NCI-H2081 (cell line): ENCODE data around the gene RFTN2.
"Not testable (repeated sequence)": the region's sequence is repeated elsewhere in the genome, so short reads cannot be mapped to it uniquely, and the experiment has no call there.

Source experiments
- DNase-seq, 2 experiments: peaks; one replicate each; lab custom pipeline; 2025; lab: John Stamatoyannopoulos, UW

The RFTN2 gene

GRCh38 chr2:197674060-197674459 is 1.3 kb downstream of the RFTN2 start:
- no peak for DNase-seq

DNA sequence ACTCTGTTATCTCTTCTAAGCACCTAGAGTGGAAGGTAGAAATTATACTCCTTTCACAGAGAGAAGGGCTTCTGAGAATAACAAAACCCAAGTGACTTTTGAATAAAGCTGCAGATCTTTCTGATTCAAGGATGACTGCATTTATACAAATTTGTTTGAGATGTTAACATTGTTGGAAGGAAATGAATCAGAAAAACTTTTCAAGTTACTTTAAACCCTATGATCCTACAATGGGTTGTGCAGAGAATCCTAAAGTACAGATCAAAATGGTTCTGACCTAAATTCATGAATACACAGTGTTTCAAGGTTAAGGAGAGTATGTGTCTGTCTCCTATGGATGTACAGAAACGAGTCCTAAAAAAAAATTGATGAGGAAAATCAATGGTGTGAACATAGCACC is 1.8 kb downstream of the RFTN2 start:
- DNase-seq: no peak

GRCh38 chr2:197673106-197673505 is 2.3 kb downstream of the RFTN2 start:
- no peak for DNase-seq

- no peak for DNase-seq
Observed at GRCh38 chr2:197672371-197672893, 3.0 kb downstream of the RFTN2 start.

- DNase-seq: no peak
Observed at GRCh38 chr2:197669077-197669476, 6.3 kb downstream of the RFTN2 start.

GRCh38 chr2:197668296-197668695 is 7.1 kb downstream of the RFTN2 start:
- DNase-seq: no peak

DNA sequence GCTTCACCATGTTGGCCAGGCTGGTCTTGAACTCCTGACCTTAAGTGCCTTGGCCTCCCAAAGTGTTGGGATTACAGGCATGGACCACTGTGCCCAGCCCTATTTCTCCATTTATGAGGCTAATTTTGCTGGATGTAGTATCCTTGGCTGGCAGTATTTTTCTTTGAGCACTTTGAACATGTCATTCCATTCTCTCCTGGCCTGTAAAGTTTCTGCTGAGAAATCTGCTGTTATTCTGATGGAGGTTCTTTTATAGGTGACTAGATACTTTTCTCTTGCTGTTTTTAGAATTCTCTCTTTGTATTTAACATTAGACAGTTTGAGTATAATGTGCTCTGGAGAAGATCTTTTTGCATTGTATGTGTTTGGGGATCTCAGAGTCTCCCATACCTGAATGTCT is 9.1 kb downstream of the RFTN2 start:
- no peak for DNase-seq

DNA sequence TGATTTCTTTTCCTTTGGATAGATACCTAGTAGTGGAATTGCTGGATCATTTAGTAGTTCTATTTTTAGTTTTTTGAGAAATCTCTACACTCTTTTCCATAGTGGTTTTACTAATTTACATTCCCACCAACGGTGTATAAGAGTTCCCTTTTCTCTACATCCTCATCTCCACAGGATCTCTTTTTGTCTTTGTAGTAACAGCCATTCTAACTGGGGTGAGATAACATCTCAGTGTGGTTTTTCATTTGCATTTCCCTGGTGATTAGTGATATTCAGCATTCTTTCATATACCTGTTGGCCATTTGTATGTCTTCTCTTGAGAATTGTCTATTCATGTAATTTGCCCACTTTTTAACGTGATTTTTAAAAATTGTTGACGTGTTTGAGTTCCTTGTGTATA is 13.8 kb downstream of the RFTN2 start:
- DNase-seq: no peak

DNA sequence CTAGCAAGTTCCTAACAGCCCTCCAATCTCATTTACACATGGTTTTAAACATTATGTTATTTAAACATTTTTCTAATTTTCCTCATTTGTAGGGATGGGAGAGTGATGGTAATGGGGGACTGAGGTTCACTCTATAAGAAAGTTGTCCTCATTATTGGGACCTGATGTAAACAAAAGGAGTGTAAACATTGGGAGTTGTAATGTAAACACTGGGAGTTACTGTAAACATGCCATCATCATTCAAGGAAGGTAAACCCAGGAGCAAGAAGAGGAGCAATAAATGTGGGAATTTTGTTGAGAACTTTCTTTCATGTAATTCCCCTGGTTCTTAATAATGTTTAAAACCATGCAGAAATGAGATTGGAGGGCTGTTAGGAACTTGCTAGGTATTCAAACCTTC is 17.8 kb downstream of the RFTN2 start:
- DNase-seq: no peak

- DNase-seq: no peak
Observed at GRCh38 chr2:197647961-197648690, 27.3 kb downstream of the RFTN2 start.

GRCh38 chr2:197641666-197642065 is 33.7 kb downstream of the RFTN2 start:
- no peak for DNase-seq

- not testable (repeated sequence) for DNase-seq
Observed at GRCh38 chr2:197640571-197641122, 34.7 kb downstream of the RFTN2 start.

DNA sequence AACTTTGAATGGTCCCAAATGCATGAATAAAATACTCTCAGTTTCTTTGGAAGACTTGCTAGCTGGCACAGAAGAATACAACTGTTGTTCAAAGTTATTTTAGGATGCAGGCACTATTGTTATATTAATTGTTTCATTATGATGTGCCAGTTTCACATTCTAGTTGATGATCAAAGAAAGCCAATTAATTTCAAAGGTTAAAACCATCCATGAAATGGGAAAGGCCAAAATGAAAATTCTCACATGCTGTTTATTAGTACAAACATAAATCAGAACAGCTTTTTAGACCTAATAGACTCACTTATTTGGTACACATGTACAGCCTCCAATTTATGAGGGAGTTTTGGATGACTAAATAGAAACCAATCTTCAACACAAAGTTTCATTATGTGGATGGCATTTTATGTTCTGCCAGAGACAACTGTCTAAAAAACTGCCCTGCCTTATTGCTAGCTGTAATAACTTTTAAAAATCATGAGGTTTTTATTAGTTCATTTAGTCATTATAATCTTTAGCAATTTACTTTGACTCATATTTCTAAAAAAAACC is 42.2 kb downstream of the RFTN2 start:
- DNase-seq: no peak

- DNase-seq: no peak
Observed at GRCh38 chr2:197628043-197628500, 47.3 kb downstream of the RFTN2 start.

DNA sequence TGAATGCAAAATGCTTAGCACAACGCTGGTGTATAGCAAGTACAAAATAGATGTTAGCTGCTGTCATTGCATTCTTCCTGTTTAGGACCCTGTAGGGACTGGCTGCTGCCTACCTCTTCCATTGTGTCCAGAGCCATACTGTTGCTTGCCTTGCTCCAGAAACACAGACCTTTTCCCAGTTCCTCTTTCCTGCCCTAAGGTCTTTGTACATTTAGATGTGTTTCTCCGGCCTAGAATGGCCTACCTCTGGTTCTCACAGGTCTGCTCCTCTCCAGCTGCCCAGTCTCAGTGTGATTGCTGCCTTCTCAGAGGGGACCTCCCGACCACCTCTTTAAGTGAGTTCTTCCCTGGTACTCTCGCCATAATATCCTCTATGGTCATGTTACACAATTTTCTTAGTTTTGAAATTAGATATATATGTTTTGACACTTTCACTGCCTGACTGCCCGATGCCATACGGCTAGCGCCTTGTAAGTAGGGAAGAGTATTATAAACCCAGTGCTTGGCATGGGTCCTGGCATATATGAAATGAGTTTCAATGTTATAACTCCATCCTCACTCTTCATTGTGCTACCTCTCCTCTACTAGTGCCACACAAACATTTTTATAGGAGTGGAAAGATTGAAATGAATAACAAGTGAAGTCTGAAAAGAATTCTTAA is 48.3 kb downstream of the RFTN2 start:
- DNase-seq: no peak

DNA sequence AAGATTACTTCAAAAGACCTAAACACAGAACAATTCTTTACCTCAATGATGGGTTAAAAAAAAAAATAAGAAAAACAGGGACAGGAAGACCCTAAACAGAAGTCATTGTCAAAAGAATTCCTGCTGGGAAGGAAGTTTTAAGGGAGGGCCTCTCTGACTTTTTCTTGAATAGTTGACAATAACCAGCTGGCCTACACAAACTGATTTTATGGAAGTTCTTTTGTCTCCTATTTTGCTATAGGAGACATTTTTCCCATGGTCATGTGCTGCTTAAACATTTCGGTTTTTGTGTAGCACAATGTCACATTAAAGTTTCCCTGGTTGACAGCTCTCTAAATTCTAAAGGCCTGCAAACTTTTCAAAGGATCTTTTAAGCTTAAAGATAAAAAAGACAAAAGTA is 55.3 kb downstream of the RFTN2 start:
- DNase-seq: no peak

DNA sequence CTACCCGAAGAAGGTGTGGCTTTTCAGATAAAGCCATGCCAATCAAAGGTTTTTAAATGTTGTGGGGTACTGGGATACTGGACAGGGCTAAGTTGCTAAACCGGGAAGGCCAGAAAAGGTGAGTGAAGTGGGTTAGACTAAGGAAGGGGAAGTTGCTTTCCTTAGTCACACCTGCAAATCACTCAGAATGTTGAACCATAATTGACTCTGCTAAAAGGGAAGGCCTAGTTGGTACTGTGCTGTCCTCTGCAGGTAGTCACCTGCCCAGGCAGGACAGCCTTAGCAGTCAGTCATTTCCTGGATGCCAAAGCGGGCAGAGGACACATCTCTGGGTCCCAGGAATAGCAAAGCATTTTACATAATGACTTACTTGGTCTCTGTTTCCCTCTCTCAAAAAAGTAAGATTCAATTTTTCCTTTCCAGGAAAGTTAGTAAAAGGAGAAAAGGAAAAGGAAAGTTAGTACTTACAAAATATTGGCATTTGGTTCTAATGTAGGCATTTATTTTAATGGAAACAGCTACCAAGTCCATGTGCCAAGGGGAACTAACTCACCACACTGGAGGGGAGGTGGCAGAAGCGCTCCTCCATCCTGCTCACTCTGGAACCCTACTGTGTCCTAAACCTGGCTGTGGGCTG is 60.3 kb downstream of the RFTN2 start:
- DNase-seq: no peak

DNA sequence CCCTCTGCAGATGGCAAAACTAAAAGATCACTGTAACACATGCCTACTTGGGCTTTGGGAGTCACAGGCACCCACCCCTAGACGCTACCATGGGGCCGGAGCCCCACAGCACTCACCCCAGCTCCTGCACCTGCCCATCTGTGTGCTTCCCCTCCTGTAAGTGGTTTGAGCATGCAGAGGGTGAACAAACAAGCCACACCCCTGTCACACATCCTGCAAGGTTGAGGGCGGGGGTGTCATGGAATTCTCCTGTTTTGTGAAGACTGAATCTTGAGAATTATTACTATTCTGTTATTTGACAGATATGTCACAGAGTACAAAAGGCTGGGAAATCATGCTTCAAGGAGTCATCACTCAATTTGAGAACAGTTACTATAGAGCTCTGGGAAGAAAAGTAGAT is 60.9 kb downstream of the RFTN2 start:
- DNase-seq: no peak

GRCh38 chr2:197613509-197613987 is 61.8 kb downstream of the RFTN2 start:
- peak in 1 of 2 experiments; percentile 68 for DNase-seq

DNA sequence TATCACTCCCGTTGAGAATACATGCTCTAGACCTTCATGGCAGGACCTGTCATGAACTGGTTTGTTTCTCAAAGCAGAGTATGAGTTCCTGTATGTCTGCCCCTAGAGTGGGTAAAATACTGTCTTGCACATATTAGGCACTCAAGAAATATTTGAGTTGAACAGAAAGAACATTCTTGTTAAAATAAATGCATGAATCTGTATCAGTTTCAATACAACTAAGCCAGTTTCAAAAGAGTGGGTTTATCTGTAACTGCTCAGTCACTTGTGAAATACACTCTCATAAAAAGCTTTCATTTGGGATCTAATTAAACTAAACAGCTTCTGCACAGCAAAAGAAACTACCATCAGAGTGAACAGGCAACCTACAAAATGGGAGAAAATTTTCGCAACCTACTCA is 69.2 kb downstream of the RFTN2 start:
- DNase-seq: no peak

DNA sequence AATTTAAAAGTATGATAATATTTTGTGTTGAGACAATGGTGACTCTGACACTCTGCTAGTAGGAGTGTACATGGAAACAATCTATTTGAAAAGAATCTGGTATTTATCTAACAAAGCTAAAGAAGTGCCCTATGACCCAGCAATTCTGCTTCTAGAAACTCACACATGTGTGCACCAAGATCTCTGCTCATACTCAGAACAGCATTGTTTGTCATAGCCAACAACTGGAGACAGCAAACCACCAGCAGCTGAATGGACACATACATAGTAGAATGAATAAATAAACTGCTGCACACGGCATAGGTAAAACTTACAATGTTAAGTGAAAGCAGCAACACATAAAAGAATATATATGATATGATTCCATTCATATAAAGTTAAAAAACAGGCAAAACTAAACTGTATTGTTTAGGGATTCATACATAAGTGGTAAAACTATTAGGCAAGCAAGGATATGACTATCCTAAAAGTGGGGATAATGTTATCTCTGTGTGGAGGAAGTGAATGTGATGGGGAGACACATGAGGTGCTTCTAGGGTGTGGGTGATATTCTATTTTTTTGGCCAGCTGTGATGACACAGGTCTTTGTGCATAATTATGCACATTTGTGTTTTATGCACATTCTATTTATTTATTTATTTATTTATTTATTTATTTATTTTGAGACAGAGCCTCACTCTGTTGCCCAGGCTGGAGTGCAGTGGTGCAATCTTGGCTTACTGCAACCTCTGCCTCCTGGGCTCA is 71.1 kb downstream of the RFTN2 start:
- DNase-seq: no peak
